ENCODE data around the gene KIAA0753. TPM values are rescaled to one million over a fixed set of nuclear protein-coding genes. Genes with fewer than 3 reads are reported as not detected.

KIAA0753 gene
- total RNA-seq, 6 experiments from 2014 or later = 3.7 to 6.5 (median 4.9) TPM

- no peak overlapping the region for H3K4me3 ChIP-seq
- no peaks in the 10 kb centered on the region for H3K9me3 ChIP-seq
- no peaks in the 10 kb centered on the region for H3K27me3 ChIP-seq
- intact Hi-C loops (cut with DNase I) = no loop called here
- DNase-seq = no peak
- H3K27ac ChIP-seq = no peak overlapping the region
- peaks cover 0 to 6% (median 0%) of the 10 kb centered on the region in 4 donors for H3K4me1 ChIP-seq
- WGBS (ENCODE audit: insufficient coverage, low coverage, low lambda C conversion rate, missing lambda C conversion rate) = 34% methylated on average over 4 of the region's 11 CpGs
- no peaks in the 10 kb centered on the region for H3K36me3 ChIP-seq
- TF ChIP-seq CTCF (IDR thresholded peaks at IDR 0.05) (no peak), POLR2A (IDR thresholded peaks at IDR 0.05) (no peak)
- ATAC-seq = no peak
Observed at GRCh38 chr17:6551869-6552531, 88.5 kb downstream of the KIAA0753 start.

- no peak for TF ChIP-seq POLR2A (IDR thresholded peaks at IDR 0.05)
- no peak for TF ChIP-seq CTCF (IDR thresholded peaks at IDR 0.05)
- Histone ChIP-seq H3K9me3 (no peaks in the 10 kb centered on the region), H3K27me3 (no peaks in the 10 kb centered on the region), H3K4me1 (peaks cover 0 to 6% (median 0%) of the 10 kb centered on the region in 4 donors), H3K4me3 (no peak overlapping the region), H3K27ac (no peak overlapping the region), H3K36me3 (no peaks in the 10 kb centered on the region)
- intact Hi-C loops (cut with DNase I) = no loop called here
- no peak for ATAC-seq
- 100% methylated on average over 2 of the region's 5 CpGs for WGBS (ENCODE audit: insufficient coverage, low coverage, low lambda C conversion rate, missing lambda C conversion rate)
- no peak for DNase-seq
Observed at GRCh38 chr17:6551356-6551755, 89.2 kb downstream of the KIAA0753 start.

GRCh38 chr17:6549384-6550036, 91.0 kb downstream of the KIAA0753 start:
- DNase-seq = no peak
- no peaks in the 10 kb centered on the region for H3K36me3 ChIP-seq
- TF ChIP-seq POLR2A (IDR thresholded peaks at IDR 0.05) = no peak
- no peak for TF ChIP-seq CTCF (IDR thresholded peaks at IDR 0.05)
- H3K4me3 ChIP-seq = no peak overlapping the region
- no peaks in the 10 kb centered on the region for H3K4me1 ChIP-seq
- H3K27me3 ChIP-seq = no peaks in the 10 kb centered on the region
- H3K27ac ChIP-seq = no peak overlapping the region
- WGBS (ENCODE audit: insufficient coverage, low coverage, low lambda C conversion rate, missing lambda C conversion rate) = 42% methylated on average over 3 of the region's 9 CpGs
- intact Hi-C loops (cut with DNase I) = no loop called here
- H3K9me3 ChIP-seq = no peaks in the 10 kb centered on the region
- no peak for ATAC-seq

- TF ChIP-seq CTCF (IDR thresholded peaks at IDR 0.05) (no peak), POLR2A (IDR thresholded peaks at IDR 0.05) (no peak)
- ATAC-seq (peak; percentile 19 to 52 (median 27)), DNase-seq (no peak)
- Histone ChIP-seq H3K36me3 (no peaks in the 10 kb centered on the region), H3K9me3 (no peaks in the 10 kb centered on the region), H3K4me3 (no peak overlapping the region), H3K27ac (no peak overlapping the region), H3K4me1 (no peaks in the 10 kb centered on the region), H3K27me3 (no peaks in the 10 kb centered on the region)
- intact Hi-C loops (cut with DNase I) = no loop called here
- WGBS (ENCODE audit: insufficient coverage, low coverage, low lambda C conversion rate, missing lambda C conversion rate) = 34% methylated on average over 5 of the region's 11 CpGs
Observed at GRCh38 chr17:6548578-6549330, 91.8 kb downstream of the KIAA0753 start.
